ENCODE data around the gene CAMK1D. TPM values are rescaled to one million over a fixed set of nuclear protein-coding genes. Genes with fewer than 3 reads are reported as not detected.

Gene CAMK1D
- total and polyA plus RNA-seq, 2 of the 4 experiments (the other 2 are of a cell fraction), result 5.0 to 5.3 TPM

DNA sequence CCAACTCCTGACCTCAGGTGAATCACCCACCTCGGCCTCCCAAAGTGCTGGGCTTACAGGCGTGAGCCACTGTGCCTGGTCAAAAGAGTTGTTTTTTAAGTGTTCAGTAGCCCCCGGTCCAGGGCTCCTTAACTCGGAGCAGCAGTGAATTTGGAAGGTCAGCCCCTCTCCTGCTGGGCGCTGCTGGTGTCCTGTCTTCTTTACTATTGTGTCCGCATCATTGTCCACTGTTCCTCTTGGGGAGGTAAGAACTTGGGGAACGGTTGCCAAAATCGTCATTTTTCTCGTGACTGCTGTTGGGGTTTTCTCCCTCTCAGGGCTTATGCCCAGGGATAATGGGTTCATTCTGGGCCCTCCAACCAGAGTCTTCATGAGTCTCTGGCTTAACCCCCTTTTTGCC, 46.7 kb downstream of the CAMK1D start:
- peaks cover 11% of the 10 kb centered on the region for H3K4me1 ChIP-seq (ENCODE audit: control insufficient read depth, insufficient read depth, low read length)
- in situ Hi-C loops (cut with MboI; ENCODE audit: low sequenced_read_pairs), result no loop called here

More for the DNA sequence above, 46.7 kb downstream of the CAMK1D start:
- dilution Hi-C loops (cut with HindIII; ENCODE audit: low sequenced_read_pairs, unreplicated experiment) (no loop called here), intact Hi-C loops (cut with micrococcal nuclease) (no loop called here)
- H3K27ac ChIP-seq (ENCODE audit: insufficient read depth, low read length), result no peak overlapping the region
- no TSS peak for BruUV-seq (replicated peaks)
- H2BK20ac ChIP-seq (ENCODE audit: low read depth, low read length), result no peak overlapping the region
- no peak overlapping the region for H2BK15ac ChIP-seq (ENCODE audit: low read depth, low read length)
- H3K18ac ChIP-seq (ENCODE audit: low read depth, low read length), result no peak overlapping the region
- no peak overlapping the region for H3K4ac ChIP-seq (ENCODE audit: low read depth, low read length)
- ATAC-seq (ENCODE audit: low read depth), result no peak
- H3K4me2 ChIP-seq (ENCODE audit: low read depth, low read length), result no peak overlapping the region
- H4K91ac ChIP-seq (ENCODE audit: insufficient read depth, low read depth, low read length), result no peak overlapping the region
- no peak overlapping the region for H2AK5ac ChIP-seq (ENCODE audit: low read depth, low read length)
- H2BK5ac ChIP-seq (ENCODE audit: low read depth, low read length, poor library complexity, severe bottlenecking), result no peak overlapping the region
- H3K23ac ChIP-seq (ENCODE audit: low read depth, low read length), result no peak overlapping the region
- no peak overlapping the region for H2AFZ ChIP-seq (replicated peaks; ENCODE audit: low read length, poor library complexity)
- ChIA-PET CTCF (interaction anchor here (0.6 kb wide), 1 partner anchor 280 kb away, joined by 3 read pairs; no protein-coding TSS in a partner anchor), POLR2A (ENCODE audit: unreplicated experiment) (no interaction called here)
- H3K36me3 ChIP-seq (ENCODE audit: control insufficient read depth, insufficient read depth, low read length), result no peaks in the 10 kb centered on the region
- H3K4me3 ChIP-seq (ENCODE audit: insufficient read depth, low read depth, low read length), result no peak overlapping the region
- H2BK120ac ChIP-seq (ENCODE audit: low read depth, low read length), result no peak overlapping the region
- H3K9me3 ChIP-seq (ENCODE audit: control insufficient read depth, insufficient read depth, low read length), result no peaks in the 10 kb centered on the region
- H3K79me1 ChIP-seq (ENCODE audit: low read depth in 1 of 2, low read length in 2 of 2), result no peaks in the 10 kb centered on the region
- no peak for DNase-seq
- no peak overlapping the region for H3K56ac ChIP-seq (ENCODE audit: extremely low read depth, insufficient read depth, low read length)
- H4K8ac ChIP-seq (ENCODE audit: low read depth in 2 of 2, low read length in 2 of 2), result no peak overlapping the region
- no peaks in the 10 kb centered on the region for H4K20me1 ChIP-seq (ENCODE audit: insufficient read depth, low read length)
- TF ChIP-seq RFX5 (IDR thresholded peaks at IDR 0.05; ENCODE audit: low read depth, low read length), result no peak
- TF ChIP-seq, protein P1, sequence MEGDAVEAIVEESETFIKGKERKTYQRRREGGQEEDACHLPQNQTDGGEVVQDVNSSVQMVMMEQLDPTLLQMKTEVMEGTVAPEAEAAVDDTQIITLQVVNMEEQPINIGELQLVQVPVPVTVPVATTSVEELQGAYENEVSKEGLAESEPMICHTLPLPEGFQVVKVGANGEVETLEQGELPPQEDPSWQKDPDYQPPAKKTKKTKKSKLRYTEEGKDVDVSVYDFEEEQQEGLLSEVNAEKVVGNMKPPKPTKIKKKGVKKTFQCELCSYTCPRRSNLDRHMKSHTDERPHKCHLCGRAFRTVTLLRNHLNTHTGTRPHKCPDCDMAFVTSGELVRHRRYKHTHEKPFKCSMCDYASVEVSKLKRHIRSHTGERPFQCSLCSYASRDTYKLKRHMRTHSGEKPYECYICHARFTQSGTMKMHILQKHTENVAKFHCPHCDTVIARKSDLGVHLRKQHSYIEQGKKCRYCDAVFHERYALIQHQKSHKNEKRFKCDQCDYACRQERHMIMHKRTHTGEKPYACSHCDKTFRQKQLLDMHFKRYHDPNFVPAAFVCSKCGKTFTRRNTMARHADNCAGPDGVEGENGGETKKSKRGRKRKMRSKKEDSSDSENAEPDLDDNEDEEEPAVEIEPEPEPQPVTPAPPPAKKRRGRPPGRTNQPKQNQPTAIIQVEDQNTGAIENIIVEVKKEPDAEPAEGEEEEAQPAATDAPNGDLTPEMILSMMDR (conservative IDR thresholded peaks at IDR 0.05; ENCODE audit: low read depth, low read length), result no peak
- TF ChIP-seq CHD1 (IDR thresholded peaks at IDR 0.05; ENCODE audit: low read depth, low read length), result no peak
- TF ChIP-seq, protein P2, sequence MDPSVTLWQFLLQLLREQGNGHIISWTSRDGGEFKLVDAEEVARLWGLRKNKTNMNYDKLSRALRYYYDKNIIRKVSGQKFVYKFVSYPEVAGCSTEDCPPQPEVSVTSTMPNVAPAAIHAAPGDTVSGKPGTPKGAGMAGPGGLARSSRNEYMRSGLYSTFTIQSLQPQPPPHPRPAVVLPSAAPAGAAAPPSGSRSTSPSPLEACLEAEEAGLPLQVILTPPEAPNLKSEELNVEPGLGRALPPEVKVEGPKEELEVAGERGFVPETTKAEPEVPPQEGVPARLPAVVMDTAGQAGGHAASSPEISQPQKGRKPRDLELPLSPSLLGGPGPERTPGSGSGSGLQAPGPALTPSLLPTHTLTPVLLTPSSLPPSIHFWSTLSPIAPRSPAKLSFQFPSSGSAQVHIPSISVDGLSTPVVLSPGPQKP (IDR thresholded peaks at IDR 0.05; ENCODE audit: borderline replicate concordance, low read depth, low read length), result no peak
- no peak for TF ChIP-seq SMC3 (IDR thresholded peaks at IDR 0.05; ENCODE audit: low read depth, low read length)
- no peak for TF ChIP-seq MAFK (IDR thresholded peaks at IDR 0.05; ENCODE audit: low read depth, low read length)
- no peak for TF ChIP-seq MAZ (IDR thresholded peaks at IDR 0.05; ENCODE audit: borderline replicate concordance, low read depth, low read length)
- no peak for TF ChIP-seq FOS (IDR thresholded peaks at IDR 0.05; ENCODE audit: low read depth, low read length)
- no peak for TF ChIP-seq RAD21 (IDR thresholded peaks at IDR 0.05; ENCODE audit: low read length)
- no peak for TF ChIP-seq RCOR1 (IDR thresholded peaks at IDR 0.05; ENCODE audit: insufficient replicate concordance, low read length)
- no peak for TF ChIP-seq POLR2A (IDR thresholded peaks at IDR 0.05; ENCODE audit: low read depth, low read length)
- no peak for TF ChIP-seq NFE2L2 (IDR thresholded peaks at IDR 0.05; ENCODE audit: low read depth, low read length)
- no peak for TF ChIP-seq MXI1 (IDR thresholded peaks at IDR 0.05; ENCODE audit: borderline replicate concordance, low read depth, low read length)
- TF ChIP-seq CEBPB (IDR thresholded peaks at IDR 0.05; ENCODE audit: low read depth, low read length), result no peak
- no peak overlapping the region for H3K9ac ChIP-seq (ENCODE audit: low read depth, low read length)
- H3K27me3 ChIP-seq (ENCODE audit: control insufficient read depth, insufficient read depth, low read length), result no peaks in the 10 kb centered on the region
- H3K9me1 ChIP-seq (ENCODE audit: insufficient read depth, low read length), result no peaks in the 10 kb centered on the region; the same call in 1 of the 2 replicates
- no peak overlapping the region for H4K5ac ChIP-seq (ENCODE audit: low read depth, low read length)
- no peak overlapping the region for H2AK9ac ChIP-seq (replicated peaks; ENCODE audit: low read depth, low read length, poor library complexity)
- WGBS, 2 experiments (ENCODE audit: extremely low coverage in 2 of 2, insufficient read length in 1 of 2), result 100% methylated on average over 1 of the region's 9 CpGs; no CpG with 5 or more reads in 1 of the 2 experiments
- no peak overlapping the region for H3K14ac ChIP-seq (replicated peaks; ENCODE audit: low read depth, low read length)

Measured in IMR-90 (cell line).